PC-9 (cell line): Measurements from ENCODE around the gene DSTN.

Experiments
- EZH2 ChIP-seq: fragments of 200-600 bp; sonication (generic); IDR thresholded peaks from 2 replicates; pipeline ENCODE4 v1.8.0; 2017; ENCODE audit warnings: antibody characterized with exemption, low read depth
- TF ChIP-seq, protein P1 (sequence below): fragments of 200-600 bp; sonication (generic); conservative IDR thresholded peaks from 2 replicates; pipeline ENCODE4 v1.6.1; 2017; ENCODE audit warnings: mixed run types, antibody characterized with exemption, mild to moderate bottlenecking, moderate library complexity

DNA sequence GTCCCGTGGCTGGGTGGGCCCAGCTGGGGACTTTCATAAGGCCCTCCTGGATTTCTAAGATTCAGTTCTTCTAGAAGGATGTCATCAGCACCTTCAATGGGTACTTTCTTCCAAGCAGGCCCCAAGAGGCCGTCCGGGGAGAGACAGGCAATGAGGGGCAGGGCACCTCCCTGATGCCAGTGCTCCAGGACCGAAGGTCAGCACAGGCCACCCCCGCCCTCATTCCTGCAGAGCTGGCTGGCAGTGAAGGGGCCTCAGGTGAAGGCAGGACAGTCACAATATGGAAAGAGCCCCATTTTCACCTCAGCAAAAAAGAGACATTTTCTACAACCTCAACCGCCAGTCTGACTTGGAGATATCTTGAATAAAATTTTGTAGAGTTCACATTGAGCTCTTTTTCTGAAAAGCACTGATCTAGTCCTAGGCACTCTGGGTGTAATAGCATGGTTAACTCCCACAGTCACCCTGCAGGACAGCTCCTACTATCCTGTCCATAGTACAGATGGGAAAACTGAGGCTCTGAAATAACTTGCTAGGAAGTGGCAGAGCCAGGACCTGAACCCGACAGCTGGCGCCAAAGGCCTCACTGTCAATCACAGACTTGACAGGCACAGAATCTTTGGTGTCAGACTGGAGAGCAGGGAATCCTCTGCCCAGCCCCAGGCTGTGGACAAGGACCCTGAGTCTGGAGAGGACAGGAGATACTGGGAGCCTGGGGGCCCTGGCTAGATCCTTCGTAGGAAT lies 61.9 kb downstream of the DSTN start:
- TF ChIP-seq, protein P1, sequence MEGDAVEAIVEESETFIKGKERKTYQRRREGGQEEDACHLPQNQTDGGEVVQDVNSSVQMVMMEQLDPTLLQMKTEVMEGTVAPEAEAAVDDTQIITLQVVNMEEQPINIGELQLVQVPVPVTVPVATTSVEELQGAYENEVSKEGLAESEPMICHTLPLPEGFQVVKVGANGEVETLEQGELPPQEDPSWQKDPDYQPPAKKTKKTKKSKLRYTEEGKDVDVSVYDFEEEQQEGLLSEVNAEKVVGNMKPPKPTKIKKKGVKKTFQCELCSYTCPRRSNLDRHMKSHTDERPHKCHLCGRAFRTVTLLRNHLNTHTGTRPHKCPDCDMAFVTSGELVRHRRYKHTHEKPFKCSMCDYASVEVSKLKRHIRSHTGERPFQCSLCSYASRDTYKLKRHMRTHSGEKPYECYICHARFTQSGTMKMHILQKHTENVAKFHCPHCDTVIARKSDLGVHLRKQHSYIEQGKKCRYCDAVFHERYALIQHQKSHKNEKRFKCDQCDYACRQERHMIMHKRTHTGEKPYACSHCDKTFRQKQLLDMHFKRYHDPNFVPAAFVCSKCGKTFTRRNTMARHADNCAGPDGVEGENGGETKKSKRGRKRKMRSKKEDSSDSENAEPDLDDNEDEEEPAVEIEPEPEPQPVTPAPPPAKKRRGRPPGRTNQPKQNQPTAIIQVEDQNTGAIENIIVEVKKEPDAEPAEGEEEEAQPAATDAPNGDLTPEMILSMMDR = no peak
- no peak for TF ChIP-seq EZH2
